A673 (cell line): ENCODE results near the gene CDK2AP2. TPM values are rescaled to one million over a fixed set of nuclear protein-coding genes. Genes with fewer than 3 reads are reported as not detected.
A peak's percentile ranks its signal among the peaks of the same experiment; 100 is the strongest.

Experiments used
- BruUV-seq: library from RNA; stranded (reverse); fragments of 400-500 nt; replicated peaks from 2 replicates; lab custom pipeline; 2021; lab: Mats Ljungman, UMichigan
- CTCF ChIA-PET: fragments of 300-600 bp; sonication (Branson Sonifier 250); formaldehyde crosslinking; loops from one replicate; lab custom pipeline; 2022; ENCODE audit warnings: antibody characterized with exemption; lab: Charles Lee
- POLR2A ChIA-PET: fragments of 300-600 bp; sonication (Branson Sonifier 250); formaldehyde crosslinking; loops from one replicate; lab custom pipeline; 2022; ENCODE audit warnings: antibody characterized with exemption; ENCODE audit not compliant: low non-redundant PET; lab: Charles Lee
- DNase-seq: peaks from one replicate; pipeline ENCODE4 v3.0.0-alpha.2; 2015; ENCODE audit warnings: low spot score
- H3K27ac ChIP-seq: fragments of 200-600 bp; sonication (generic); 2 replicates; pipeline ENCODE4 v1.5.1; 2016; ENCODE audit warnings: mixed run types, low read depth, mild to moderate bottlenecking, mixed read lengths, antibody characterized with exemption, low read length; ENCODE audit not compliant: poor library complexity, severe bottlenecking
- H3K27me3 ChIP-seq: fragments of 200-600 bp; sonication (generic); replicated peaks from 2 replicates; pipeline ENCODE4 v1.6.1; 2017; ENCODE audit warnings: mixed run types, low read depth, mild to moderate bottlenecking, mixed read lengths, antibody characterized with exemption, low read length; ENCODE audit not compliant: insufficient read depth, poor library complexity
- H3K36me3 ChIP-seq: fragments of 200-600 bp; sonication (generic); 2 replicates; pipeline ENCODE4 v1.6.1; 2016; ENCODE audit warnings: mixed run types, mild to moderate bottlenecking, mixed read lengths, antibody characterized with exemption, low read length; ENCODE audit not compliant: insufficient read depth, poor library complexity, severe bottlenecking
- H3K4me1 ChIP-seq: fragments of 200-600 bp; sonication (generic); 2 replicates; pipeline ENCODE4 v1.6.1; 2017; ENCODE audit warnings: mixed run types, mild to moderate bottlenecking, mixed read lengths, antibody characterized with exemption, low read length; ENCODE audit not compliant: insufficient read depth, poor library complexity, severe bottlenecking
- H3K4me3 ChIP-seq: fragments of 200-600 bp; sonication (generic); 2 replicates; pipeline ENCODE4 v1.5.1; 2016; ENCODE audit warnings: low read depth, mixed run types, mild to moderate bottlenecking, mixed read lengths, low read length; ENCODE audit not compliant: poor library complexity, severe bottlenecking
- H3K9me3 ChIP-seq: fragments of 200-600 bp; sonication (generic); 2 replicates; pipeline ENCODE4 v1.6.1; 2016; ENCODE audit warnings: mixed run types, low read depth, mild to moderate bottlenecking, mixed read lengths, antibody characterized with exemption, low read length; ENCODE audit not compliant: poor library complexity, severe bottlenecking
- CTCF ChIP-seq: fragments of 300-800, 200-600 bp; sonication (generic); conservative IDR thresholded peaks from 2 replicates; pipeline ENCODE4 v1.5.1; 2017; ENCODE audit warnings: low read depth, mild to moderate bottlenecking, antibody characterized with exemption, low read length, moderate library complexity, mixed read lengths
- EZH2 ChIP-seq: fragments of 200-600 bp; sonication (generic); IDR thresholded peaks from 2 replicates; pipeline ENCODE4 v1.6.1; 2017; ENCODE audit warnings: borderline replicate concordance, low read depth, mild to moderate bottlenecking, mixed read lengths, antibody characterized with exemption, low read length; ENCODE audit not compliant: poor library complexity, severe bottlenecking
- intact Hi-C: fragments of 100-400 bp; cut with micrococcal nuclease; formaldehyde crosslinking; loops from one replicate; pipeline ENCODE4 v1.10.0; 2022; ENCODE audit not compliant: unreplicated experiment
- total RNA-seq: library from RNA; stranded (reverse); gene quantifications from 2 replicates; pipeline ENCODE4 v1.2.3, GENCODE V29; 2021

Gene CDK2AP2
- total RNA-seq, 1 experiment from 2014 or later = 48.1 TPM

GRCh38 chr11:67504005-67504949, 3.7 kb downstream of the CDK2AP2 start:
- peaks cover 46% of the 10 kb centered on the region for H3K4me1 ChIP-seq
- peak overlapping the region; percentile 75 for H3K4me3 ChIP-seq
- peak; percentile 45 for DNase-seq
- BruUV-seq = no TSS peak
- POLR2A ChIA-PET = no interaction called here
- TF ChIP-seq EZH2 (no peak), CTCF (no peak)
- peak overlapping the region; percentile 55 for H3K27ac ChIP-seq
- H3K36me3 ChIP-seq = peaks cover 4% of the 10 kb centered on the region
- no peaks in the 10 kb centered on the region for H3K9me3 ChIP-seq
- intact Hi-C loops = no loop called here
- no peaks in the 10 kb centered on the region for H3K27me3 ChIP-seq
- CTCF ChIA-PET = no interaction called here

DNA sequence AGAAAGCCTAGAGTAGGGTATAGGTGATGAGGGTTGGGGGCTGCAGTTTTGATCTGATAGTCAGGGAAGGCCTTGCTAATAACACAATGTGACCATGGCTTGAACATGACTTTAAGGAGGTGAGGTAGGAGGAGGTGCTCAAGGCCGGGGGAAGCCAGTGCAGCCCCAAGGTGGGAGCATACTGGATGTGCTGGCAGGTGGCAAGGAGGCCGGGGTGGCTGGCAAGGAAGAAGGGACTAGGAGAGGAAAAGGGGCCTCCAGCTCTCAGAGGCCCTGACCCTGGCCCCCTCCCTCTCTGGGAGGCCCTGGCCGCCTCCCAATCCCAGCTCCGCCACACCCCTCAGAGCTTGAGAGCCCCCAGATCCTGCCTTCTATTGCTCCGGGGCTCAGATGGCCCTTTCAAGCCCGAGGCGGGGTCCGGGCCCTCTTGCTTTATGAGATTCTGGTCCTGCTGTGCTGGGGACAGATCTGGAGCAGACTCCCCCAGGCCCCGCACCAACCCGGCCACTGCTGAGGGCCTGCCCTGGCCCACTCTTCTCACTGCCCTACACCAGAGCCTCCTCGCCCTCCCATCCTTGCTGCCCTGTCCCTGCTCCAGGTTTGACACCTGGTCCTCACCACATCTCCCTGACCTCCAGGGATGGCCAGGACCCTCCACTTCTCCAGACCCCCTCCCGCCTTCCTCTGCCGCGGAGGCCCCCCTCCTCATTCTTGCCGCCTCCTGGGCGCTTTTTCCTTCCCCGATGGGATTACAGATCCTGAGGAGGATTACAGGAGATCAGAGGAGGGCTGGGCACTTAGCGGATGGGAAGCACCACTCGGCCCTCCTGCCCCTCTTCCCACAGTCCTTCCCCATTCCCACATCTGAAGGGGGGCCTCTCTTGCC, 4.6 kb downstream of the CDK2AP2 start:
- ChIA-PET CTCF (no interaction called here), POLR2A (no interaction called here)
- peak overlapping the region; percentile 75 for H3K4me3 ChIP-seq
- H3K4me1 ChIP-seq = peaks cover 46% of the 10 kb centered on the region
- TF ChIP-seq CTCF (no peak), EZH2 (no peak)
- no peaks in the 10 kb centered on the region for H3K27me3 ChIP-seq
- intact Hi-C loops = no loop called here
- no peak overlapping the region for H3K27ac ChIP-seq
- BruUV-seq = no TSS peak
- no peaks in the 10 kb centered on the region for H3K9me3 ChIP-seq
- no peak for DNase-seq
- peaks cover 4% of the 10 kb centered on the region for H3K36me3 ChIP-seq

GRCh38 chr11:67502328-67502979, 5.5 kb downstream of the CDK2AP2 start:
- POLR2A ChIA-PET = no interaction called here
- BruUV-seq = no TSS peak

More at GRCh38 chr11:67502328-67502979, 5.5 kb downstream of the CDK2AP2 start:
- no peak for DNase-seq
- intact Hi-C loops = no loop called here
- CTCF ChIA-PET = no interaction called here
- TF ChIP-seq EZH2 = no peak
- TF ChIP-seq CTCF = no peak
- H3K9me3 ChIP-seq = no peaks in the 10 kb centered on the region
- H3K36me3 ChIP-seq = peaks cover 4% of the 10 kb centered on the region
- H3K4me3 ChIP-seq = no peak overlapping the region
- H3K27me3 ChIP-seq = no peaks in the 10 kb centered on the region
- peaks cover 42% of the 10 kb centered on the region for H3K4me1 ChIP-seq
- no peak overlapping the region for H3K27ac ChIP-seq
